HCT116 (cell line): ENCODE measurements around the gene MYO3B. TPM values are rescaled to one million over a fixed set of nuclear protein-coding genes. Genes with fewer than 3 reads are reported as not detected.

ENCODE experiments used
- ATAC-seq: fragments of 200-7000 bp; cut with Tn5 transposase; 2 replicates; pipeline ENCODE4 v1.9.1; 2020; ENCODE audit warnings: mild to moderate bottlenecking, moderate library complexity
- BruUV-seq: library from RNA; stranded (reverse); fragments of 400-500 nt; replicated peaks from 2 replicates; lab custom pipeline; 2021; lab: Mats Ljungman, UMichigan
- CTCF ChIA-PET: fragments of 300-600 bp; sonication (Branson Sonifier 250); formaldehyde crosslinking; loops from one replicate; lab custom pipeline; 2021; ENCODE audit warnings: antibody characterized with exemption; lab: Charles Lee
- POLR2A ChIA-PET: fragments of 300-600, 350-600 bp; sonication (Branson Sonifier 250); formaldehyde crosslinking; loops from one replicate; lab custom pipeline; 2021; ENCODE audit warnings: antibody characterized with exemption; lab: Charles Lee
- RAD21 ChIA-PET, 2 experiments: fragments of 300-600 bp; sonication (Branson Sonifier 250); formaldehyde crosslinking; loops; one replicate each; lab custom pipeline; 2023; ENCODE audit warnings: low total read pairs in 2 of 2; ENCODE audit not compliant: uncharacterized antibody in 2 of 2, unreplicated experiment in 2 of 2, low non-redundant PET in 1 of 2; lab: Charles Lee
- DNase-seq: peaks from one replicate; pipeline ENCODE4 v3.0.0-alpha.2; 2010; ENCODE audit warnings: low read depth, low spot score
- H2AFZ ChIP-seq: fragments of 200-600 bp; shearing (Covaris generic), sonication (generic); 2 replicates; pipeline ENCODE4 v1.6.1; 2017; ENCODE audit warnings: low read depth, mixed run types, mixed read lengths, antibody characterized with exemption, low read length; ENCODE audit not compliant: poor library complexity, severe bottlenecking
- H3K27ac ChIP-seq: 2 replicates; pipeline ENCODE4 v1.5.1; 2012; ENCODE audit warnings: low read depth, low read length
- H3K27me3 ChIP-seq: fragments of 200-600 bp; sonication (generic); 2 replicates; pipeline ENCODE4 v1.6.1; 2016; ENCODE audit warnings: mixed run types, low read length, mixed read lengths; ENCODE audit not compliant: insufficient read depth
- H3K36me3 ChIP-seq, 2 experiments: fragments of 200-500 bp in 1 of 2; fragments of 200-600 bp in 1 of 2; sonication (Bioruptor generic) in 1 of 2; sonication (generic) in 1 of 2; 2 replicates each; pipeline versions ENCODE4 v1.5.1 to v1.6.1; 2014 to 2016; ENCODE audit warnings: low read length in 2 of 2, inconsistent platforms in 1 of 2, mixed read lengths in 1 of 2, mixed run types in 1 of 2; ENCODE audit not compliant: insufficient read depth in 2 of 2, control insufficient read depth in 1 of 2
- H3K4me1 ChIP-seq, 2 experiments: fragments of 200-600 bp in 1 of 2; sonication (generic) in 1 of 2; 2 replicates each; pipeline versions ENCODE4 v1.5.1 to v1.6.1; 2012 to 2017; ENCODE audit warnings: low read length in 2 of 2, inconsistent platforms in 1 of 2, mild to moderate bottlenecking in 1 of 2, mixed read lengths in 1 of 2, mixed run types in 1 of 2, moderate library complexity in 1 of 2; ENCODE audit not compliant: insufficient read depth in 2 of 2, control insufficient read depth in 1 of 2
- H3K4me2 ChIP-seq: fragments of 200-600 bp; sonication (generic); 2 replicates; pipeline ENCODE4 v1.6.1; 2017; ENCODE audit warnings: mixed run types, low read length, mixed read lengths
- H3K4me3 ChIP-seq, 2 experiments: fragments of 200-600 bp in 1 of 2; sonication (generic) in 1 of 2; replicated peaks in 1 of 2; 2 replicates each; pipeline ENCODE4 v1.5.1; 2011 to 2016; ENCODE audit warnings: low read length in 2 of 2, control low read depth in 1 of 2, low read depth in 1 of 2, mild to moderate bottlenecking in 1 of 2, mixed read lengths in 1 of 2, mixed run types in 1 of 2
- H3K79me2 ChIP-seq: fragments of 200-600 bp; sonication (generic); 2 replicates; pipeline ENCODE4 v1.6.1; 2017; ENCODE audit warnings: mild to moderate bottlenecking, mixed run types, low read length, moderate library complexity, mixed read lengths; ENCODE audit not compliant: insufficient read depth
- H3K9ac ChIP-seq: fragments of 200-600 bp; sonication (generic); 2 replicates; pipeline ENCODE4 v1.6.1; 2016; ENCODE audit warnings: low read length, mixed read lengths
- H3K9me2 ChIP-seq: fragments of 200-600 bp; sonication (generic), shearing (Covaris generic); 2 replicates; pipeline ENCODE4 v1.6.1; 2017; ENCODE audit warnings: mixed run types, mild to moderate bottlenecking, moderate library complexity; ENCODE audit not compliant: insufficient read depth
- H3K9me3 ChIP-seq, 2 experiments: fragments of 200-500 bp in 1 of 2; fragments of 200-600 bp in 1 of 2; sonication (Bioruptor generic) in 1 of 2; sonication (generic) in 1 of 2; 2 replicates each; pipeline ENCODE4 v1.6.1; 2014 to 2017; ENCODE audit warnings: low read length in 2 of 2, mixed read lengths in 2 of 2, inconsistent platforms in 1 of 2, low read depth in 1 of 2, mild to moderate bottlenecking in 1 of 2, mixed run types in 1 of 2, moderate library complexity in 1 of 2; ENCODE audit not compliant: control insufficient read depth in 1 of 2, insufficient read depth in 1 of 2
- H4K20me1 ChIP-seq: fragments of 200-600 bp; sonication (generic), shearing (Covaris generic); 2 replicates; pipeline ENCODE4 v1.6.1; 2017; ENCODE audit warnings: mixed run types, mild to moderate bottlenecking, moderate library complexity; ENCODE audit not compliant: insufficient read depth
- CBX3 ChIP-seq: IDR thresholded peaks from 2 replicates; pipeline ENCODE4 v1.6.1; 2012; ENCODE audit warnings: low read depth
- CEBPB ChIP-seq: IDR thresholded peaks from 2 replicates; pipeline ENCODE4 v1.6.1; 2012; ENCODE audit warnings: low read depth
- ELF1 ChIP-seq: IDR thresholded peaks from 2 replicates; pipeline ENCODE4 v1.6.1; 2012; ENCODE audit warnings: low read depth, borderline replicate concordance
- JUND ChIP-seq: IDR thresholded peaks from 2 replicates; pipeline ENCODE4 v1.6.1; 2012
- RAD21 ChIP-seq: IDR thresholded peaks from 2 replicates; pipeline ENCODE4 v1.6.1; 2012; ENCODE audit warnings: low read depth, mild to moderate bottlenecking
- SIN3A ChIP-seq: IDR thresholded peaks from 2 replicates; pipeline ENCODE4 v1.6.1; 2012; ENCODE audit warnings: low read depth
- SP1 ChIP-seq: IDR thresholded peaks from 2 replicates; pipeline ENCODE4 v1.6.1; 2012; ENCODE audit warnings: low read depth
- SRF ChIP-seq: IDR thresholded peaks from 2 replicates; pipeline ENCODE4 v1.6.1; 2012; ENCODE audit warnings: low read depth
- TCF7L2 ChIP-seq: IDR thresholded peaks from 2 replicates; pipeline ENCODE4 v1.7.0; 2011; ENCODE audit warnings: borderline replicate concordance, inconsistent platforms; ENCODE audit not compliant: insufficient read depth, insufficient read length; ENCODE audit errors: extremely low read depth
- ZNF274 ChIP-seq: fragments of 200-500 bp; sonication (Bioruptor generic); IDR thresholded peaks from 2 replicates; pipeline ENCODE4 v1.6.1; 2014; ENCODE audit warnings: mild to moderate bottlenecking, low read depth, low read length, inconsistent platforms
- intact Hi-C: fragments of 100-400 bp; cut with micrococcal nuclease; formaldehyde crosslinking; loops from 2 replicates; pipeline ENCODE4 v1.10.0; 2022
- total RNA-seq: library from RNA; stranded (reverse); gene quantifications from one replicate; pipeline ENCODE4 v1.2.1, GENCODE V29; 2021; ENCODE audit not compliant: unreplicated experiment
- TF ChIP-seq, protein P1 (sequence below): IDR thresholded peaks from 2 replicates; pipeline ENCODE4 v1.6.1; 2011; ENCODE audit warnings: mild to moderate bottlenecking, low read length, moderate library complexity; ENCODE audit not compliant: insufficient replicate concordance; ENCODE audit errors: extremely low read depth
- TF ChIP-seq, protein P2 (sequence below): IDR thresholded peaks from 2 replicates; pipeline ENCODE4 v1.6.1; 2012
- TF ChIP-seq, protein P3 (sequence below): IDR thresholded peaks from 2 replicates; pipeline ENCODE4 v1.6.1; 2012
- TF ChIP-seq, protein P4 (sequence below): IDR thresholded peaks from 2 replicates; pipeline ENCODE4 v1.6.1; 2012; ENCODE audit warnings: low read depth

MYO3B gene
- total RNA-seq, 1 experiment from 2014 or later: not detected

DNA sequence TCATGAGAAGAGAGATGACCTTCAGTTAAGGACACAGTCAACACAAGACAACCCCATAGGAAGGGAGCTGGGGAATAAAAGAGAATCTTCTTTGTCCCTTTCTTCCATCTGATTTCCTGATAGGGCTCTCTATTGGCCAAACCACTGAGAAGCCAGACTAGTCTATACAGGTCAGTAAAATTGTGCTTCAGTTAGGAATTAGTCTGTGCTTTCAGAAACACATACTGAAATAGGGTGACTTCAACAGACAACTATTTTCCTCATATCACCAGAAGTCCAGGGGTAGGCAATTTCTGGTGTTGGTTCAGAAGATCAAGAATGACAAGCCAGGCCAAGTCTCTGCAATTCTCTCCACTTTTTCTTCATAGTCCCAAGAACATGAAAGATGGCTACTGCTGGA is 385.5 kb downstream of the MYO3B start (continued):
- TF ChIP-seq, protein P1, sequence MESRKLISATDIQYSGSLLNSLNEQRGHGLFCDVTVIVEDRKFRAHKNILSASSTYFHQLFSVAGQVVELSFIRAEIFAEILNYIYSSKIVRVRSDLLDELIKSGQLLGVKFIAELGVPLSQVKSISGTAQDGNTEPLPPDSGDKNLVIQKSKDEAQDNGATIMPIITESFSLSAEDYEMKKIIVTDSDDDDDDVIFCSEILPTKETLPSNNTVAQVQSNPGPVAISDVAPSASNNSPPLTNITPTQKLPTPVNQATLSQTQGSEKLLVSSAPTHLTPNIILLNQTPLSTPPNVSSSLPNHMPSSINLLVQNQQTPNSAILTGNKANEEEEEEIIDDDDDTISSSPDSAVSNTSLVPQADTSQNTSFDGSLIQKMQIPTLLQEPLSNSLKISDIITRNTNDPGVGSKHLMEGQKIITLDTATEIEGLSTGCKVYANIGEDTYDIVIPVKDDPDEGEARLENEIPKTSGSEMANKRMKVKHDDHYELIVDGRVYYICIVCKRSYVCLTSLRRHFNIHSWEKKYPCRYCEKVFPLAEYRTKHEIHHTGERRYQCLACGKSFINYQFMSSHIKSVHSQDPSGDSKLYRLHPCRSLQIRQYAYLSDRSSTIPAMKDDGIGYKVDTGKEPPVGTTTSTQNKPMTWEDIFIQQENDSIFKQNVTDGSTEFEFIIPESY: no peak
- TF ChIP-seq CEBPB: no peak

DNA sequence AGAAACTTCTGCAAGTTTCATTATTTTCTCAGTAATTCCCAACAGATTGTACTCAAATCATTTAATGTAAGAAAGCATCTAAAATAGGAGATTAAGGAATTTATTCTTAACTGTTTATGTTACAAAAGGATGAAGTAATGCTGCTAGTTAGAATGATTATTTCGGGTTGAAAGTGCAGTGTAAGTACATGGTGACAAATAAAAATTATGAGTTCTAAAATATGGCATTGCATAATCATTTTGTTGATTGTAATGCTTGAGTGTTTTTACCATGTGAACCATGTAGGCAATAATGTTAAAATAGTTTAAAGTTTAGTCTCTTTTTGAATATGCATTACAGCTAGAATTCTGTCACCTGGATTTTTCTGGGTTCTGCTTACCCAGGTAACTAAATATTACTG is 388.2 kb downstream of the MYO3B start:
- RAD21 ChIA-PET: no interaction called here
- intact Hi-C loops: no loop called here
- Histone ChIP-seq H3K36me3 (no peaks in the 10 kb centered on the region), H3K4me2 (no peak overlapping the region), H3K9me2 (no peaks in the 10 kb centered on the region), H3K27me3 (no peaks in the 10 kb centered on the region), H3K27ac (no peak overlapping the region), H3K4me3 (no peak overlapping the region), H3K4me1 (no peaks in the 10 kb centered on the region), H3K9ac (no peak overlapping the region), H2AFZ (no peak overlapping the region), H3K9me3 (no peaks in the 10 kb centered on the region), H3K79me2 (no peaks in the 10 kb centered on the region), H4K20me1 (no peaks in the 10 kb centered on the region)
- CTCF ChIA-PET: no interaction called here
- ATAC-seq (no peak), DNase-seq (no peak)
- POLR2A ChIA-PET: no interaction called here
- TF ChIP-seq, protein P2, sequence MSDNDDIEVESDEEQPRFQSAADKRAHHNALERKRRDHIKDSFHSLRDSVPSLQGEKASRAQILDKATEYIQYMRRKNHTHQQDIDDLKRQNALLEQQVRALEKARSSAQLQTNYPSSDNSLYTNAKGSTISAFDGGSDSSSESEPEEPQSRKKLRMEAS: no peak
- TF ChIP-seq RAD21: no peak
- no peak for TF ChIP-seq ELF1
- no peak for TF ChIP-seq CEBPB
- no peak for TF ChIP-seq SP1
- no peak for TF ChIP-seq JUND
- TF ChIP-seq ZNF274: no peak
- no peak for TF ChIP-seq SRF
- TF ChIP-seq, protein P3, sequence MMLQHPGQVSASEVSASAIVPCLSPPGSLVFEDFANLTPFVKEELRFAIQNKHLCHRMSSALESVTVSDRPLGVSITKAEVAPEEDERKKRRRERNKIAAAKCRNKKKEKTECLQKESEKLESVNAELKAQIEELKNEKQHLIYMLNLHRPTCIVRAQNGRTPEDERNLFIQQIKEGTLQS: no peak
- no peak for TF ChIP-seq TCF7L2
- TF ChIP-seq, protein P4, sequence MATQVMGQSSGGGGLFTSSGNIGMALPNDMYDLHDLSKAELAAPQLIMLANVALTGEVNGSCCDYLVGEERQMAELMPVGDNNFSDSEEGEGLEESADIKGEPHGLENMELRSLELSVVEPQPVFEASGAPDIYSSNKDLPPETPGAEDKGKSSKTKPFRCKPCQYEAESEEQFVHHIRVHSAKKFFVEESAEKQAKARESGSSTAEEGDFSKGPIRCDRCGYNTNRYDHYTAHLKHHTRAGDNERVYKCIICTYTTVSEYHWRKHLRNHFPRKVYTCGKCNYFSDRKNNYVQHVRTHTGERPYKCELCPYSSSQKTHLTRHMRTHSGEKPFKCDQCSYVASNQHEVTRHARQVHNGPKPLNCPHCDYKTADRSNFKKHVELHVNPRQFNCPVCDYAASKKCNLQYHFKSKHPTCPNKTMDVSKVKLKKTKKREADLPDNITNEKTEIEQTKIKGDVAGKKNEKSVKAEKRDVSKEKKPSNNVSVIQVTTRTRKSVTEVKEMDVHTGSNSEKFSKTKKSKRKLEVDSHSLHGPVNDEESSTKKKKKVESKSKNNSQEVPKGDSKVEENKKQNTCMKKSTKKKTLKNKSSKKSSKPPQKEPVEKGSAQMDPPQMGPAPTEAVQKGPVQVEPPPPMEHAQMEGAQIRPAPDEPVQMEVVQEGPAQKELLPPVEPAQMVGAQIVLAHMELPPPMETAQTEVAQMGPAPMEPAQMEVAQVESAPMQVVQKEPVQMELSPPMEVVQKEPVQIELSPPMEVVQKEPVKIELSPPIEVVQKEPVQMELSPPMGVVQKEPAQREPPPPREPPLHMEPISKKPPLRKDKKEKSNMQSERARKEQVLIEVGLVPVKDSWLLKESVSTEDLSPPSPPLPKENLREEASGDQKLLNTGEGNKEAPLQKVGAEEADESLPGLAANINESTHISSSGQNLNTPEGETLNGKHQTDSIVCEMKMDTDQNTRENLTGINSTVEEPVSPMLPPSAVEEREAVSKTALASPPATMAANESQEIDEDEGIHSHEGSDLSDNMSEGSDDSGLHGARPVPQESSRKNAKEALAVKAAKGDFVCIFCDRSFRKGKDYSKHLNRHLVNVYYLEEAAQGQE: no peak
- no peak for TF ChIP-seq SIN3A
- TF ChIP-seq CBX3: no peak
- no TSS peak for BruUV-seq
